GM12878 (cell line): ENCODE results near the gene FAM107A. TPM values are rescaled to one million over a fixed set of nuclear protein-coding genes. Genes with fewer than 3 reads are reported as not detected.

Source experiments
- ATAC-seq: fragments of 200-7000 bp; cut with Tn5 transposase; 3 replicates; pipeline ENCODE4 v1.9.1; 2020; ENCODE audit warnings: mild to moderate bottlenecking, moderate library complexity
- BruUV-seq: library from RNA; stranded (reverse); fragments of 400-500 nt; replicated peaks from 2 replicates; lab custom pipeline; 2021; lab: Mats Ljungman, UMichigan
- CTCF ChIA-PET: fragments of 300-600 bp; sonication (Branson Sonifier 250); formaldehyde crosslinking; extraction: SDS; loops from one replicate; lab custom pipeline; 2021; ENCODE audit warnings: inconsistent platforms; lab: Yijun Ruan, JAX
- POLR2A ChIA-PET: fragments of 350-600 bp; formaldehyde crosslinking; extraction: SDS; loops from one replicate; lab custom pipeline; 2021; ENCODE audit warnings: inconsistent platforms; lab: Charles Lee
- RAD21 ChIA-PET: fragments of 300-600 bp; sonication (Branson Sonifier 250); formaldehyde crosslinking; loops from one replicate; lab custom pipeline; 2023; ENCODE audit warnings: antibody characterized with exemption; ENCODE audit not compliant: unreplicated experiment; lab: Charles Lee
- SMC1A ChIA-PET: fragments of 300-600 bp; sonication (Branson Sonifier 250); formaldehyde crosslinking; loops from one replicate; lab custom pipeline; 2023; ENCODE audit not compliant: unreplicated experiment, uncharacterized antibody; lab: Charles Lee
- DNase-seq: peaks from one replicate; pipeline ENCODE4 v3.0.0-alpha.2; 2011; ENCODE audit warnings: low read depth, low spot score
- FAIRE-seq: peaks from 3 replicates; lab custom pipeline; 2011; peaks lifted over from hg19 to GRCh38; lab: Jason Lieb, UNC
- H2AFZ ChIP-seq: 2 replicates; pipeline ENCODE4 v1.6.0; 2011; ENCODE audit warnings: low read depth, low read length, control low read depth; ENCODE audit not compliant: control insufficient read depth
- H3K27ac ChIP-seq: 2 replicates; pipeline ENCODE4 v1.5.1; 2011; ENCODE audit warnings: control low read depth; ENCODE audit not compliant: control insufficient read depth, insufficient read depth
- H3K27me3 ChIP-seq, 2 experiments: replicated peaks in 1 of 2; 2 replicates each; pipeline versions ENCODE4 v1.6.0 to v1.6.1; 2011; ENCODE audit warnings: low read length in 1 of 2; ENCODE audit not compliant: control insufficient read depth in 2 of 2, insufficient read depth in 2 of 2
- H3K36me3 ChIP-seq, 2 experiments: 2 replicates each; pipeline ENCODE4 v1.5.1; 2011; ENCODE audit warnings: low read length in 1 of 2; ENCODE audit not compliant: control insufficient read depth in 2 of 2, insufficient read depth in 2 of 2
- H3K4me1 ChIP-seq: 2 replicates; pipeline ENCODE4 v1.6.1; 2011; ENCODE audit warnings: mild to moderate bottlenecking, low read length, moderate library complexity, mixed read lengths; ENCODE audit not compliant: control insufficient read depth, insufficient read depth
- H3K4me2 ChIP-seq: 2 replicates; pipeline ENCODE4 v1.6.0; 2011; ENCODE audit warnings: control low read depth; ENCODE audit not compliant: control insufficient read depth, insufficient read depth
- H3K4me3 ChIP-seq: fragments of 200-600 bp; sonication (generic); 2 replicates; pipeline ENCODE4 v1.5.1; 2016
- H3K79me2 ChIP-seq: 2 replicates; pipeline ENCODE4 v1.6.0; 2011; ENCODE audit warnings: low read length; ENCODE audit not compliant: control insufficient read depth, insufficient read depth
- H3K9ac ChIP-seq: 2 replicates; pipeline ENCODE4 v1.8.0; 2011; ENCODE audit warnings: low read length, control low read depth, mixed read lengths; ENCODE audit not compliant: control insufficient read depth, insufficient read depth
- H3K9me3 ChIP-seq: replicated peaks from 3 replicates; pipeline ENCODE4 v1.5.1; 2011; ENCODE audit warnings: mild to moderate bottlenecking, low read length; ENCODE audit not compliant: control insufficient read depth, insufficient read depth
- H4K20me1 ChIP-seq: 2 replicates; pipeline ENCODE4 v1.6.0; 2011; ENCODE audit not compliant: control insufficient read depth, insufficient read depth
- HDAC2 ChIP-seq: fragments of 200-600 bp; sonication (generic); IDR thresholded peaks from 2 replicates; pipeline ENCODE4 v1.6.1; 2017
- MEF2B ChIP-seq: fragments of 450-650 bp; IDR thresholded peaks from 2 replicates; pipeline ENCODE4 v1.6.1; 2018; ENCODE audit warnings: mild to moderate bottlenecking, moderate library complexity; ENCODE audit not compliant: partially characterized antibody, poor library complexity, severe bottlenecking
- SREBF1 ChIP-seq: IDR thresholded peaks from 2 replicates; pipeline ENCODE4 v1.6.1; 2012; ENCODE audit warnings: mild to moderate bottlenecking, low read length
- SRF ChIP-seq, 2 experiments: IDR thresholded peaks; 2 replicates each; pipeline ENCODE4 v1.6.1; 2011; ENCODE audit warnings: low read depth in 2 of 2, low read length in 2 of 2, mild to moderate bottlenecking in 1 of 2, moderate library complexity in 1 of 2
- SUPT20H ChIP-seq: IDR thresholded peaks from 2 replicates; pipeline ENCODE4 v1.6.1; 2011; ENCODE audit warnings: low read depth, mild to moderate bottlenecking, low read length, moderate library complexity, borderline replicate concordance; ENCODE audit not compliant: control insufficient read depth
- TARDBP ChIP-seq: IDR thresholded peaks from 2 replicates; pipeline ENCODE4 v1.6.1; 2016; ENCODE audit warnings: borderline replicate concordance
- WGBS: methylation state at CpG from one replicate; pipeline ENCODE4 v1.1.6; 2016; ENCODE audit warnings: low lambda C conversion rate; ENCODE audit not compliant: insufficient replicate concordance, insufficient coverage; ENCODE audit errors: missing lambda C conversion rate; 5-methylcytosine and 5-hydroxymethylcytosine counted together
- in situ Hi-C: fragments of 300-500 bp; cut with MboI; formaldehyde crosslinking; loops from 9 replicates; pipeline ENCODE4 v1.14.3; 2018; ENCODE audit warnings: mixed read lengths
- intact Hi-C: fragments of 100-400 bp; cut with micrococcal nuclease; formaldehyde crosslinking; loops from one replicate; pipeline ENCODE4 v1.14.2; 2022; ENCODE audit not compliant: unreplicated experiment
- polyA plus RNA-seq, 11 experiments: library from polyadenylated mRNA; depleted of rRNA in 4 of 11; unstranded in 6 of 11; stranded (reverse) in 5 of 11; fragments of >200 nt; fragmentation: Nextera tagmentation in 4 of 11; fragmentation: Illumina TruSeq in 1 of 11; extraction: Ambion mirVana in 4 of 11; extraction: Trizol in 1 of 11; gene quantifications; 1 replicate in 1 of 11; 2 replicates in 10 of 11; pipeline versions ENCODE4 v1.2.1 to v1.2.3, GENCODE V29; 2011 to 2016; ENCODE audit warnings: inconsistent platforms in 2 of 11, missing spikeins in 2 of 11, low read depth in 1 of 11
- total RNA-seq, 4 experiments: library from RNA; depleted of rRNA in 3 of 4; stranded (reverse); fragments of >200 nt in 3 of 4; fragmentation: Illumina TruSeq in 1 of 4; extraction: Trizol in 1 of 4; gene quantifications; 2 replicates each; pipeline versions ENCODE4 v1.2.1 to v1.2.3, GENCODE V29; 2013 to 2021
- TF ChIP-seq, protein P1 (sequence below): fragments of 450-650 bp; IDR thresholded peaks from 2 replicates; pipeline ENCODE4 v1.6.1; 2016; ENCODE audit warnings: mild to moderate bottlenecking
- TF ChIP-seq, protein P2 (sequence below): fragments of 450-650 bp; IDR thresholded peaks from 2 replicates; pipeline ENCODE4 v1.6.1; 2014; ENCODE audit warnings: mild to moderate bottlenecking
- TF ChIP-seq, protein P3 (sequence below): fragments of 450-650 bp; IDR thresholded peaks from 2 replicates; pipeline ENCODE4 v1.6.1; 2017; ENCODE audit warnings: mild to moderate bottlenecking

Gene FAM107A
- total and polyA plus RNA-seq, 10 of the 15 experiments (the other 5 are each of a cell fraction or from before 2014, with no cell fraction given): not detected

DNA sequence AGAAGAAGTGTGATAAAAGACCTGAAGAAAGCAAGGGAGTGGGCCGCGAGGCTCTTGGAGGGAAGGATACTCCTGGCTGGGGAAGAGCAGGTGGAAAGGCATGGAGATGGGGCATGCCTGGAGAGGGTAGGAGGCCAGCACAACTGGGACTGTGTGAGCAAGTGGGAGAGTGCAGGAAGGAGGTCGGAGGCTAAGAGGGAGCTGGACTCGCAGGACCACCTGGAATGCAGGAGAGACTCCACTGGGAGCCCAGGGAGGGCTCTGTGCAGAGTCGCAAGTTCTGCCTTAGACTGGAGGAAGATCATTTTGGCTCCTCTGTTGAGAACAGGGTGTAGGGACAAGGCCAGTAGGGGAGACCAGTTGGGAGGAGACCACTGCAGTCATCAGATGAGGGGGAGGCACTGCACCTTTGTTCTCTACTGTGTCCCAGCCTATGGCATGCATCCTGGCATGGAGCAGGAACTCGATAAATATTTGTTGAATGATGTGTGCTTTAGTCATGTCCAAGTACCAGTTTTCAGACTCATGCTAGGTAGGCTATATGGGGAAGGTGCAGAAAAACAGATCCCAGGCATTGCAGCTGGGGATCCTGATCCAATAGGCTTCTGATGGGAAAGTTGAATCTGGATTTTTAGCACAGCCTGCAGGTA lies 13.7 kb downstream of the FAM107A start (continued):
- TF ChIP-seq, protein P1, sequence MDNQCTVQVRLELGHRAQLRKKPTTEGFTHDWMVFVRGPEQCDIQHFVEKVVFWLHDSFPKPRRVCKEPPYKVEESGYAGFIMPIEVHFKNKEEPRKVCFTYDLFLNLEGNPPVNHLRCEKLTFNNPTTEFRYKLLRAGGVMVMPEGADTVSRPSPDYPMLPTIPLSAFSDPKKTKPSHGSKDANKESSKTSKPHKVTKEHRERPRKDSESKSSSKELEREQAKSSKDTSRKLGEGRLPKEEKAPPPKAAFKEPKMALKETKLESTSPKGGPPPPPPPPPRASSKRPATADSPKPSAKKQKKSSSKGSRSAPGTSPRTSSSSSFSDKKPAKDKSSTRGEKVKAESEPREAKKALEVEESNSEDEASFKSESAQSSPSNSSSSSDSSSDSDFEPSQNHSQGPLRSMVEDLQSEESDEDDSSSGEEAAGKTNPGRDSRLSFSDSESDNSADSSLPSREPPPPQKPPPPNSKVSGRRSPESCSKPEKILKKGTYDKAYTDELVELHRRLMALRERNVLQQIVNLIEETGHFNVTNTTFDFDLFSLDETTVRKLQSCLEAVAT: no peak
- no peak for TF ChIP-seq SRF (IDR thresholded peaks at IDR 0.05; ENCODE audit: low read depth in 2 of 2, low read length in 2 of 2)
- no peak for TF ChIP-seq HDAC2

DNA sequence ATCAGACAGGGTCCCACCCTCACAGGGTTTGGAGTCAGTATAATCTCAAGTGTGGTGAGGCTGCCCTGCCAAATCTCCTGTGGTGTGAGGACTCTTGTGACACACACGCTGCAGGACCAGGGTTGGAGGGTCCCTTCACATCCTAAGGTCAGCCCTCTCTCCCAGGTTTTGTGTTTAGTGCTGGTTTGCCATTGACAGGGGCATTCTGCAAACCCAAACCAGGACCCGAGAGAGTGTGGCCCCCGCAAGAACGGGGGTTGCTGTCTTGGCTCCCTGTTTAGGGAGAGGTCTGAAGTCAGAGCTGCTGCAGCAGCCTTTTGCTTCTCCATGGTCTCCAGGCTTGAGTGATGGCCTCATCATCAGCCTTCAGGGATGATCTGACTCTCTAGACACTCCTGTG lies 14.7 kb downstream of the FAM107A start:
- H3K9ac ChIP-seq: no peak overlapping the region
- RAD21 ChIA-PET: no interaction called here
- no peaks in the 10 kb centered on the region for H4K20me1 ChIP-seq
- SMC1A ChIA-PET: no interaction called here
- H3K27me3 ChIP-seq: no peaks in the 10 kb centered on the region
- no peaks in the 10 kb centered on the region for H3K36me3 ChIP-seq
- in situ Hi-C loops (no loop called here), intact Hi-C loops (no loop called here)
- no TSS peak for BruUV-seq
- no peaks in the 10 kb centered on the region for H3K9me3 ChIP-seq
- 45% methylated on average over 4 of the region's 4 CpGs for WGBS
- H3K4me1 ChIP-seq: no peaks in the 10 kb centered on the region
- CTCF ChIA-PET: interaction anchor here (0.7 kb wide), 1 partner anchor 8 kb away, joined by 3 read pairs; no protein-coding TSS in a partner anchor
- no peak for ATAC-seq
- H2AFZ ChIP-seq: no peak overlapping the region
- POLR2A ChIA-PET: no interaction called here
- FAIRE-seq: no peak
- DNase-seq: no peak
- H3K4me3 ChIP-seq: no peak overlapping the region
- no peak overlapping the region for H3K4me2 ChIP-seq
- H3K27ac ChIP-seq: no peak overlapping the region
- H3K79me2 ChIP-seq: no peaks in the 10 kb centered on the region
- TF ChIP-seq, protein P2, sequence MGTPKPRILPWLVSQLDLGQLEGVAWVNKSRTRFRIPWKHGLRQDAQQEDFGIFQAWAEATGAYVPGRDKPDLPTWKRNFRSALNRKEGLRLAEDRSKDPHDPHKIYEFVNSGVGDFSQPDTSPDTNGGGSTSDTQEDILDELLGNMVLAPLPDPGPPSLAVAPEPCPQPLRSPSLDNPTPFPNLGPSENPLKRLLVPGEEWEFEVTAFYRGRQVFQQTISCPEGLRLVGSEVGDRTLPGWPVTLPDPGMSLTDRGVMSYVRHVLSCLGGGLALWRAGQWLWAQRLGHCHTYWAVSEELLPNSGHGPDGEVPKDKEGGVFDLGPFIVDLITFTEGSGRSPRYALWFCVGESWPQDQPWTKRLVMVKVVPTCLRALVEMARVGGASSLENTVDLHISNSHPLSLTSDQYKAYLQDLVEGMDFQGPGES: no peak
- TF ChIP-seq MEF2B (no peak), TARDBP (no peak), SUPT20H (no peak), SREBF1 (no peak)
- TF ChIP-seq, protein P3, sequence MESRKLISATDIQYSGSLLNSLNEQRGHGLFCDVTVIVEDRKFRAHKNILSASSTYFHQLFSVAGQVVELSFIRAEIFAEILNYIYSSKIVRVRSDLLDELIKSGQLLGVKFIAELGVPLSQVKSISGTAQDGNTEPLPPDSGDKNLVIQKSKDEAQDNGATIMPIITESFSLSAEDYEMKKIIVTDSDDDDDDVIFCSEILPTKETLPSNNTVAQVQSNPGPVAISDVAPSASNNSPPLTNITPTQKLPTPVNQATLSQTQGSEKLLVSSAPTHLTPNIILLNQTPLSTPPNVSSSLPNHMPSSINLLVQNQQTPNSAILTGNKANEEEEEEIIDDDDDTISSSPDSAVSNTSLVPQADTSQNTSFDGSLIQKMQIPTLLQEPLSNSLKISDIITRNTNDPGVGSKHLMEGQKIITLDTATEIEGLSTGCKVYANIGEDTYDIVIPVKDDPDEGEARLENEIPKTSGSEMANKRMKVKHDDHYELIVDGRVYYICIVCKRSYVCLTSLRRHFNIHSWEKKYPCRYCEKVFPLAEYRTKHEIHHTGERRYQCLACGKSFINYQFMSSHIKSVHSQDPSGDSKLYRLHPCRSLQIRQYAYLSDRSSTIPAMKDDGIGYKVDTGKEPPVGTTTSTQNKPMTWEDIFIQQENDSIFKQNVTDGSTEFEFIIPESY: no peak
